H1 (cell line): ENCODE measurements around the gene CCT3. TPM values are rescaled to one million over a fixed set of nuclear protein-coding genes. Genes with fewer than 3 reads are reported as not detected.

ENCODE experiments used
- CTCF ChIA-PET: fragments of 300-600 bp; sonication (Branson Sonifier 250); formaldehyde crosslinking; loops from one replicate; lab custom pipeline; 2021; ENCODE audit not compliant: partially characterized antibody; lab: Charles Lee
- POLR2A ChIA-PET: fragments of 300-600 bp; sonication (Branson Sonifier 250); formaldehyde crosslinking; loops from one replicate; lab custom pipeline; 2021; ENCODE audit warnings: inconsistent platforms; ENCODE audit not compliant: partially characterized antibody; lab: Charles Lee
- DNase-seq, 2 experiments: peaks; one replicate each; pipeline versions ENCODE4 v3.0.0 to v3.0.0-alpha.2; 2010 to 2022; ENCODE audit warnings: low spot score in 2 of 2, low read depth in 1 of 2, mixed read lengths in 1 of 2
- FAIRE-seq: peaks from 2 replicates; lab custom pipeline; 2011; peaks lifted over from hg19 to GRCh38; lab: Jason Lieb, UNC
- H2AFZ ChIP-seq: 2 replicates; pipeline ENCODE4 v1.8.1; 2012; ENCODE audit warnings: low read length, inconsistent platforms
- H2AK5ac ChIP-seq: 2 replicates; pipeline ENCODE4 v1.6.1; 2013; ENCODE audit warnings: low read depth, low read length
- H2BK120ac ChIP-seq: replicated peaks from 2 replicates; pipeline ENCODE3; 2013; ENCODE audit warnings: low read depth, low read length, inconsistent platforms
- H2BK12ac ChIP-seq: 2 replicates; pipeline ENCODE4 v1.6.1; 2013; ENCODE audit warnings: low read depth, low read length
- H2BK15ac ChIP-seq: 2 replicates; pipeline ENCODE4 v1.6.1; 2013; ENCODE audit warnings: low read length
- H2BK20ac ChIP-seq: 2 replicates; pipeline ENCODE4 v1.6.1; 2013; ENCODE audit warnings: low read length
- H2BK5ac ChIP-seq: 2 replicates; pipeline ENCODE4 v1.6.1; 2013; ENCODE audit warnings: low read depth, low read length
- H3K14ac ChIP-seq: 2 replicates; pipeline ENCODE4 v1.6.1; 2013; ENCODE audit warnings: inconsistent platforms; ENCODE audit not compliant: insufficient read length
- H3K18ac ChIP-seq: 2 replicates; pipeline ENCODE4 v1.6.1; 2013; ENCODE audit warnings: low read length; ENCODE audit errors: extremely low read depth
- H3K23ac ChIP-seq: 2 replicates; pipeline ENCODE4 v1.6.1; 2013; ENCODE audit warnings: inconsistent platforms; ENCODE audit not compliant: insufficient read length
- H3K23me2 ChIP-seq: 2 replicates; pipeline ENCODE4 v1.6.1; 2013; ENCODE audit warnings: low read depth, low read length
- H3K27ac ChIP-seq: 2 replicates; pipeline ENCODE4 v1.6.1; 2011; ENCODE audit warnings: low read depth, low read length, inconsistent platforms
- H3K27me3 ChIP-seq, 4 experiments: replicated peaks in 1 of 4; 1 replicate in 1 of 4; 2 replicates in 3 of 4; pipeline versions ENCODE4 v1.6.1 to v1.8.1; 2011 to 2013; ENCODE audit warnings: low read length in 3 of 4, mild to moderate bottlenecking in 3 of 4, inconsistent platforms in 2 of 4, mixed read lengths in 2 of 4, moderate library complexity in 1 of 4; ENCODE audit not compliant: control insufficient read depth in 3 of 4, insufficient read depth in 3 of 4; ENCODE audit errors: extremely low read depth in 1 of 4
- H3K36me3 ChIP-seq, 4 experiments: 2 replicates each; pipeline versions ENCODE4 v1.6.1 to v1.8.1; 2011 to 2013; ENCODE audit warnings: mild to moderate bottlenecking in 4 of 4, low read length in 3 of 4, moderate library complexity in 2 of 4, control low read depth in 1 of 4, inconsistent platforms in 1 of 4; ENCODE audit not compliant: insufficient read depth in 4 of 4, control insufficient read depth in 2 of 4
- H3K4ac ChIP-seq: replicated peaks from 2 replicates; pipeline ENCODE3; 2013; ENCODE audit warnings: low read length, low read depth, mixed read lengths, inconsistent platforms; ENCODE audit not compliant: insufficient read length
- H3K4me1 ChIP-seq, 4 experiments: replicated peaks in 1 of 4; 1 replicate in 1 of 4; 2 replicates in 3 of 4; pipeline versions ENCODE4 v1.6.1 to v1.8.1; 2011 to 2013; ENCODE audit warnings: low read length in 3 of 4, inconsistent platforms in 2 of 4, mixed read lengths in 1 of 4; ENCODE audit not compliant: insufficient read depth in 4 of 4, control insufficient read depth in 3 of 4
- H3K4me2 ChIP-seq, 2 experiments: 2 replicates each; pipeline versions ENCODE4 v1.6.1 to v1.8.1; 2011 to 2013; ENCODE audit warnings: low read depth in 2 of 2, low read length in 2 of 2, control low read depth in 1 of 2, inconsistent platforms in 1 of 2, mild to moderate bottlenecking in 1 of 2; ENCODE audit not compliant: insufficient read depth in 1 of 2
- H3K4me3 ChIP-seq, 4 experiments: fragments of 200-600, 300-600 bp in 1 of 4; sonication (generic), shearing (Covaris generic), sonication (Bioruptor Twin) in 1 of 4; 2 replicates each; pipeline versions ENCODE4 v1.5.1 to v1.8.1; 2011 to 2016; ENCODE audit warnings: low read length in 4 of 4, low read depth in 3 of 4, control low read depth in 2 of 4, inconsistent platforms in 2 of 4, mild to moderate bottlenecking in 2 of 4, mixed read lengths in 1 of 4, moderate library complexity in 1 of 4; ENCODE audit not compliant: insufficient read depth in 2 of 4; ENCODE audit errors: extremely low read depth in 1 of 4
- H3K56ac ChIP-seq: replicated peaks from 2 replicates; pipeline ENCODE3; 2013; ENCODE audit warnings: low read depth, mild to moderate bottlenecking, mixed read lengths, low read length, inconsistent platforms; ENCODE audit not compliant: insufficient read length
- H3K79me1 ChIP-seq: 2 replicates; pipeline ENCODE4 v1.6.1; 2013; ENCODE audit warnings: low read depth, low read length, control low read depth
- H3K79me2 ChIP-seq, 2 experiments: 2 replicates each; pipeline versions ENCODE4 v1.6.1 to v1.8.1; 2012 to 2013; ENCODE audit warnings: low read length in 2 of 2, mild to moderate bottlenecking in 2 of 2, inconsistent platforms in 1 of 2; ENCODE audit not compliant: insufficient read depth in 2 of 2, control insufficient read depth in 1 of 2
- H3K9ac ChIP-seq, 4 experiments: replicated peaks in 1 of 4; 1 replicate in 1 of 4; 2 replicates in 3 of 4; pipeline versions ENCODE4 v1.6.1 to v1.8.1; 2011 to 2013; ENCODE audit warnings: low read depth in 3 of 4, low read length in 3 of 4, control low read depth in 2 of 4, mild to moderate bottlenecking in 2 of 4, moderate library complexity in 2 of 4, inconsistent platforms in 1 of 4; ENCODE audit errors: extremely low read depth in 1 of 4
- H3K9me3 ChIP-seq, 2 experiments: 2 replicates each; pipeline versions ENCODE4 v1.6.1 to v1.8.1; 2012 to 2013; ENCODE audit warnings: mild to moderate bottlenecking in 2 of 2, moderate library complexity in 2 of 2, control low read depth in 1 of 2, inconsistent platforms in 1 of 2, low read depth in 1 of 2, low read length in 1 of 2, mixed read lengths in 1 of 2; ENCODE audit not compliant: insufficient read depth in 2 of 2
- H4K20me1 ChIP-seq, 2 experiments: replicated peaks in 1 of 2; 2 replicates each; pipeline versions ENCODE3 to v1.8.1; 2011 to 2013; ENCODE audit warnings: inconsistent platforms in 2 of 2, low read length in 2 of 2, mild to moderate bottlenecking in 1 of 2; ENCODE audit not compliant: insufficient read depth in 2 of 2, control insufficient read depth in 1 of 2
- H4K5ac ChIP-seq: 2 replicates; pipeline ENCODE4 v1.6.1; 2013; ENCODE audit warnings: low read length, low read depth, mixed read lengths, inconsistent platforms; ENCODE audit not compliant: insufficient read length
- H4K8ac ChIP-seq: 2 replicates; pipeline ENCODE4 v1.8.0; 2013; ENCODE audit warnings: mild to moderate bottlenecking, moderate library complexity, low read length, inconsistent platforms; ENCODE audit not compliant: insufficient read depth; ENCODE audit errors: extremely low read depth
- H4K91ac ChIP-seq: replicated peaks from 2 replicates; pipeline ENCODE3; 2013; ENCODE audit warnings: low read length, mixed read lengths, inconsistent platforms; ENCODE audit not compliant: insufficient read length
- JUND ChIP-seq: IDR thresholded peaks from 2 replicates; pipeline ENCODE4 v1.6.1; 2011; ENCODE audit warnings: mild to moderate bottlenecking, improper control_type of control experiment, low read length
- WGBS, 2 experiments: shearing (Covaris generic) in 1 of 2; methylation state at CpG; one replicate each; pipeline versions ENCODE4 v1.1.6 to v1.1.7; 2013 to 2015; ENCODE audit warnings: low lambda C conversion rate in 2 of 2, mixed read lengths in 2 of 2, inconsistent platforms in 1 of 2, low coverage in 1 of 2, missing lambda C conversion rate in 1 of 2; ENCODE audit not compliant: insufficient replicate concordance in 2 of 2, insufficient coverage in 1 of 2, insufficient read length in 1 of 2; ENCODE audit errors: extremely low coverage in 1 of 2, missing lambda C conversion rate in 1 of 2; 5-methylcytosine and 5-hydroxymethylcytosine counted together
- polyA plus RNA-seq, 7 experiments: library from polyadenylated mRNA; depleted of rRNA in 3 of 7; stranded (reverse) in 5 of 7; unstranded in 2 of 7; fragments of >200 nt in 5 of 7; fragments of 200-250 nt in 2 of 7; gene quantifications; 1 replicate in 5 of 7; 2 replicates in 1 of 7; 4 replicates in 1 of 7; pipeline versions ENCODE4 v1.2.1 to v1.2.3, GENCODE V29; 2011 to 2013; ENCODE audit warnings: missing spikeins in 2 of 7, mixed read lengths in 2 of 7
- total RNA-seq: library from RNA; stranded (reverse); fragmentation: NEBNext Ultra II Directional; extraction: Animal tissue kit (Norgen Biotek cat#: 25700); gene quantifications from 2 replicates; pipeline ENCODE4 v1.2.1, GENCODE V29; 2021

Gene CCT3
- total and polyA plus RNA-seq, 2 of the 8 experiments (the other 6 are each of a cell fraction or from before 2014, with no cell fraction given), result 431 to 480 TPM

- no peak overlapping the region for H2BK15ac ChIP-seq
- H2AFZ ChIP-seq, result no peak overlapping the region
- H3K23me2 ChIP-seq, result peaks cover 7% of the 10 kb centered on the region; the same call in 1 of the 2 replicates
- H3K9ac ChIP-seq, result no peak overlapping the region
- H3K4me2 ChIP-seq, result no peak overlapping the region
- H2BK20ac ChIP-seq, result no peak overlapping the region
- H2AK5ac ChIP-seq, result no peak overlapping the region
- H4K20me1 ChIP-seq, result peaks cover 0 to 3% of the 10 kb centered on the region in 2 experiments
- H2BK120ac ChIP-seq, result no peak overlapping the region
- H3K79me1 ChIP-seq, result 0 out of 2 replicates have a peak, but pooled peaks cover 3% of the 10 kb centered on the region
- 92% methylated on average over 6 of the region's 8 CpGs; no CpG with 5 or more reads in 1 of the 2 experiments for WGBS, 2 experiments
- H3K36me3 ChIP-seq, result peaks cover 0 to 7% (median 0%) of the 10 kb centered on the region in 4 experiments; a peak in 2 of 8 replicates
- H3K27me3 ChIP-seq, result no peaks in the 10 kb centered on the region
- H3K4ac ChIP-seq, result no peak overlapping the region
- H4K8ac ChIP-seq, result no peak overlapping the region
- H3K9me3 ChIP-seq, result no peaks in the 10 kb centered on the region
- no peak overlapping the region for H3K14ac ChIP-seq
- H3K27ac ChIP-seq, result no peak overlapping the region
- FAIRE-seq (no peak), DNase-seq (no peak)
- no peak overlapping the region for H4K5ac ChIP-seq
- H2BK5ac ChIP-seq, result no peak overlapping the region
- no peak overlapping the region for H3K23ac ChIP-seq
- peaks cover 0 to 12% (median 4%) of the 10 kb centered on the region in 4 experiments; a peak in 3 of 7 replicates for H3K4me1 ChIP-seq
- no peak overlapping the region for H3K56ac ChIP-seq
- CTCF ChIA-PET, result interaction anchor here (0.6 to 1.4 kb wide), 2 partner anchors 25 to 54 kb away, joined by 4 read pairs; no protein-coding TSS in a partner anchor
- H4K91ac ChIP-seq, result no peak overlapping the region
- POLR2A ChIA-PET, result interaction anchor here (0.9 to 16.5 kb wide), 2 partner anchors 10 to 14 kb away, joined by 4 to 221 read pairs; partner anchors contain the start of genes SMG5 and TMEM79
- no peaks in the 10 kb centered on the region for H3K79me2 ChIP-seq
- H2BK12ac ChIP-seq, result no peak overlapping the region
- no peak overlapping the region for H3K18ac ChIP-seq
- H3K4me3 ChIP-seq, result no peak overlapping the region
- no peak for TF ChIP-seq JUND
Observed at GRCh38 chr1:156293098-156293434, 45.0 kb downstream of the CCT3 start.
